DND-41 (cell line): ENCODE results near the gene PSMD4.

Experiments used
- ATAC-seq: fragments of 200-7000 bp; cut with Tn5 transposase; 3 replicates; pipeline ENCODE4 v1.9.1; 2021; ENCODE audit warnings: low read depth; ENCODE audit not compliant: insufficient read depth
- DNase-seq: peaks from one replicate; pipeline ENCODE4 v3.0.0-alpha.2; 2020
- H2AFZ ChIP-seq: 2 replicates; pipeline ENCODE4 v1.6.0; 2012; ENCODE audit warnings: low read depth, low read length
- H3K27ac ChIP-seq: 2 replicates; pipeline ENCODE4 v1.5.1; 2012; ENCODE audit warnings: low read length, inconsistent platforms
- H3K27me3 ChIP-seq: fragments of 200-600 bp; sonication (generic); 2 replicates; pipeline ENCODE4 v1.6.0; 2012; ENCODE audit warnings: low read length, mild to moderate bottlenecking, inconsistent platforms; ENCODE audit not compliant: insufficient read depth, poor library complexity
- H3K36me3 ChIP-seq: 2 replicates; pipeline ENCODE4 v1.5.1; 2012; ENCODE audit warnings: low read length, inconsistent platforms; ENCODE audit not compliant: insufficient read depth
- H3K4me1 ChIP-seq: 2 replicates; pipeline ENCODE4 v1.5.1; 2012; ENCODE audit warnings: mild to moderate bottlenecking, low read length; ENCODE audit not compliant: insufficient read depth
- H3K4me2 ChIP-seq: 2 replicates; pipeline ENCODE4 v1.6.0; 2012; ENCODE audit warnings: mild to moderate bottlenecking, moderate library complexity, low read length, inconsistent platforms; ENCODE audit not compliant: insufficient read depth
- H3K4me3 ChIP-seq, 2 experiments: fragments of 200-600 bp in 1 of 2; shearing (Covaris generic) in 1 of 2; 2 replicates each; pipeline ENCODE4 v1.5.1; 2012 to 2016; ENCODE audit warnings: inconsistent platforms in 2 of 2, low read length in 2 of 2, mild to moderate bottlenecking in 2 of 2, low read depth in 1 of 2, moderate library complexity in 1 of 2
- H3K79me2 ChIP-seq: 2 replicates; pipeline ENCODE4 v1.6.0; 2012; ENCODE audit warnings: low read length, inconsistent platforms; ENCODE audit not compliant: insufficient read depth
- H3K9ac ChIP-seq: 2 replicates; pipeline ENCODE4 v1.6.0; 2012; ENCODE audit warnings: low read depth, mild to moderate bottlenecking, inconsistent platforms, low read length, moderate library complexity
- H3K9me3 ChIP-seq: 2 replicates; pipeline ENCODE4 v1.5.1; 2012; ENCODE audit warnings: low read length, moderate library complexity, mild to moderate bottlenecking, inconsistent platforms; ENCODE audit not compliant: insufficient read depth, severe bottlenecking
- H4K20me1 ChIP-seq: 2 replicates; pipeline ENCODE4 v1.6.0; 2012; ENCODE audit warnings: low read length; ENCODE audit not compliant: insufficient read depth
- EZH2 ChIP-seq: IDR thresholded peaks from 3 replicates; pipeline ENCODE4 v1.6.1; 2012; ENCODE audit warnings: borderline replicate concordance, low read depth, mild to moderate bottlenecking, moderate library complexity, low read length, inconsistent platforms; ENCODE audit not compliant: severe bottlenecking
- TF ChIP-seq, protein P1 (sequence below): IDR thresholded peaks from 2 replicates; pipeline ENCODE4 v1.5.1; 2012; ENCODE audit warnings: borderline replicate concordance, low read length, moderate library complexity, mild to moderate bottlenecking; ENCODE audit not compliant: poor library complexity, severe bottlenecking; ENCODE audit errors: extremely low read depth

Gene PSMD4

DNA sequence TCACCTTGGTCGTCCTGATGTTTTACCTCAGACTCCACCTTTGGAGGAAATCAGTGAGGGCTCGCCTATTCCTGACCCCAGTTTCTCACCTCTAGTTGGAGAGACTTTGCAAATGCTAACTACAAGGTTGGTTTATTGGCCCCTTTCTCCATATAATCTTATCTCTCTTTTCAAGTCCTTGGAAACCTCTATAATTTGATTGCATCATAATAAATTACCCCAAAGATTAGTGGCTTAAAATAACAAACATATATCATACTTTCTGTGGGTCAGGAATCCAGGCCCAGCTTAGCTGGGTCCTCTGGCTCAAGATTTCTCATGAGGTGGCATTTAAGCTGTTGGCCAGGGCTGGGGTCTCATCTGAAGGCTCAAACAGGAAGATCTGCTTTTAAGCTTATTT, 12.1 kb upstream of the PSMD4 start:
- Histone ChIP-seq H3K4me3 (no peak overlapping the region), H3K9me3 (no peaks in the 10 kb centered on the region), H3K36me3 (peaks cover 95% of the 10 kb centered on the region), H3K27me3 (no peaks in the 10 kb centered on the region), H3K9ac (no peak overlapping the region), H2AFZ (no peak overlapping the region), H3K4me1 (no peaks in the 10 kb centered on the region), H3K4me2 (no peak overlapping the region), H4K20me1 (no peaks in the 10 kb centered on the region), H3K27ac (no peak overlapping the region), H3K79me2 (no peaks in the 10 kb centered on the region)
- no peak for DNase-seq
- ATAC-seq: no peak
- TF ChIP-seq, protein P1, sequence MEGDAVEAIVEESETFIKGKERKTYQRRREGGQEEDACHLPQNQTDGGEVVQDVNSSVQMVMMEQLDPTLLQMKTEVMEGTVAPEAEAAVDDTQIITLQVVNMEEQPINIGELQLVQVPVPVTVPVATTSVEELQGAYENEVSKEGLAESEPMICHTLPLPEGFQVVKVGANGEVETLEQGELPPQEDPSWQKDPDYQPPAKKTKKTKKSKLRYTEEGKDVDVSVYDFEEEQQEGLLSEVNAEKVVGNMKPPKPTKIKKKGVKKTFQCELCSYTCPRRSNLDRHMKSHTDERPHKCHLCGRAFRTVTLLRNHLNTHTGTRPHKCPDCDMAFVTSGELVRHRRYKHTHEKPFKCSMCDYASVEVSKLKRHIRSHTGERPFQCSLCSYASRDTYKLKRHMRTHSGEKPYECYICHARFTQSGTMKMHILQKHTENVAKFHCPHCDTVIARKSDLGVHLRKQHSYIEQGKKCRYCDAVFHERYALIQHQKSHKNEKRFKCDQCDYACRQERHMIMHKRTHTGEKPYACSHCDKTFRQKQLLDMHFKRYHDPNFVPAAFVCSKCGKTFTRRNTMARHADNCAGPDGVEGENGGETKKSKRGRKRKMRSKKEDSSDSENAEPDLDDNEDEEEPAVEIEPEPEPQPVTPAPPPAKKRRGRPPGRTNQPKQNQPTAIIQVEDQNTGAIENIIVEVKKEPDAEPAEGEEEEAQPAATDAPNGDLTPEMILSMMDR: no peak
- TF ChIP-seq EZH2: no peak

DNA sequence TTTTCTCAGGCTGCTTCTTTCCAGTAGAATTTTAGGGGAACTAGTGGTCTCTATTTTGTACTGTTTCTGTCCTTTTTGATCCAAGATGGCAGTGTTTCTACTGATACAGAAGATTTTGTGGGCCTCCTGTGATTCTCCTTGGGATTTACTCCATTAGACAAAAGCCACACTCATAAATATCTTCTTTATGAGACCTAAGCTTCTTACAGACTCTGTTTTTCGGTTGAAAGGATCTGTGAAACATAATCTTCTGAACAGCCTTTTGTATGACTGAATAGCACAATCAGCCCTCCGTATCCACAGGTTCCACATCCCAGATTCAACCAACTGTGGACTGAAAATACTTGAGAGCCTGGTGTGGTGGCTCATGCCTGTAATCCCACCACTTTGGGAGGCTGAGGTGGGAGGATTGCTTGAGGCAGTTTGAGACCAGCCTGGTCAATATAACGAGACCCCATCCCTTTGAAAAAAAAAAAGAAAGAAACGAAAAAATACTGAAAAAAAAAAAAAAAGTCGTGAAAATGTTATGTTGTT, 10.8 kb upstream of the PSMD4 start:
- H3K27ac ChIP-seq: no peak overlapping the region
- H3K27me3 ChIP-seq: no peaks in the 10 kb centered on the region
- no peak overlapping the region for H3K4me3 ChIP-seq
- H3K9ac ChIP-seq: no peak overlapping the region
- no peaks in the 10 kb centered on the region for H3K9me3 ChIP-seq
- no peak for TF ChIP-seq EZH2
- TF ChIP-seq, protein P1: no peak
- H2AFZ ChIP-seq: no peak overlapping the region
- peaks cover 95% of the 10 kb centered on the region for H3K36me3 ChIP-seq
- H3K4me2 ChIP-seq: no peak overlapping the region
- H4K20me1 ChIP-seq: no peaks in the 10 kb centered on the region
- no peaks in the 10 kb centered on the region for H3K4me1 ChIP-seq
- no peak for DNase-seq
- no peaks in the 10 kb centered on the region for H3K79me2 ChIP-seq
- ATAC-seq: no peak

DNA sequence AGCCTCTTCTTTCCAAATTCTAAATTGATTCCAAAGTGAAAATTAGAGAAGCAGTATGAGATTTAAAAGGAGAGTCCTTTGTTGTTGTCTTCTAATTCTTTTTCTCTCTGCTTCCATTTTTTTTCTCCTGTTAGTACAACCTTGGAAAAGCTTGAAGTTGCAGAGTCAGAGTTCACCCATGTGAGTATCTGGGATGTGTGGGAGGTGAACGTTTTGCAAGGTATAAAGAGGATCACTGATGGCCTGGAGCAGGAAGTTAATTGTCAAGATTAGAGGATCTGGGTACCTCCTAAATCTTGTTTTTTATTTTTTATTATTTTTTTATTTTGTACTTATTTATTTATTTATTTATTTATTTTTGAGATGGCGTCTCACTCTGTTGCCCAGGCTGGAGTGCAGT, 7.7 kb upstream of the PSMD4 start:
- DNase-seq: no peak
- H3K9ac ChIP-seq: no peak overlapping the region
- no peak overlapping the region for H3K4me3 ChIP-seq
- no peaks in the 10 kb centered on the region for H3K79me2 ChIP-seq
- H3K27ac ChIP-seq: no peak overlapping the region
- no peaks in the 10 kb centered on the region for H3K27me3 ChIP-seq
- no peaks in the 10 kb centered on the region for H3K9me3 ChIP-seq
- no peak overlapping the region for H2AFZ ChIP-seq
- no peak for ATAC-seq
- no peaks in the 10 kb centered on the region for H3K4me1 ChIP-seq
- no peak overlapping the region for H3K4me2 ChIP-seq
- TF ChIP-seq EZH2: no peak
- TF ChIP-seq, protein P1: no peak
- peaks cover 77% of the 10 kb centered on the region for H3K36me3 ChIP-seq
- no peaks in the 10 kb centered on the region for H4K20me1 ChIP-seq
